Vagina (tissue), 2 donors: ENCODE measurements around the gene CD81. TPM values are rescaled to one million over a fixed set of nuclear protein-coding genes. Genes with fewer than 3 reads are reported as not detected.

Experiments
- DNase-seq, 2 donors: peaks; one replicate each; pipeline ENCODE4 v3.0.0-alpha.2; 2017; ENCODE audit errors: extremely low spot score in 2 of 2
- H3K27ac ChIP-seq: fragments of 200-600 bp; sonication (generic); one replicate; pipeline ENCODE4 v1.5.1; 2019
- H3K27me3 ChIP-seq: fragments of 200-600 bp; sonication (generic); one replicate; pipeline ENCODE4 v1.5.1; 2019
- H3K36me3 ChIP-seq, 2 donors: fragments of 200-600 bp; sonication (generic); one replicate each; pipeline ENCODE4 v1.5.1; 2017 to 2019
- H3K4me1 ChIP-seq: fragments of 200-600 bp; sonication (generic); one replicate; pipeline ENCODE4 v1.5.1; 2019
- H3K4me3 ChIP-seq, 2 donors: fragments of 200-600 bp; sonication (generic); 1 replicate in 1 of 2; 2 replicates in 1 of 2; pipeline ENCODE4 v1.5.1; 2016 to 2019
- H3K9me3 ChIP-seq: fragments of 200-600 bp; sonication (generic); one replicate; pipeline ENCODE4 v1.5.1; 2019
- POLR2A ChIP-seq, 2 donors: fragments of 450-650 bp; IDR thresholded peaks; one replicate each; pipeline ENCODE4 v1.6.1; 2017; ENCODE audit warnings: antibody characterized with exemption in 2 of 2, mild to moderate bottlenecking in 2 of 2, moderate library complexity in 2 of 2
- POLR2AphosphoS5 ChIP-seq, 2 donors: sonication (generic); formaldehyde crosslinking; IDR thresholded peaks; one replicate each; pipeline ENCODE4 v1.9.0; 2017; ENCODE audit warnings: antibody characterized with exemption in 2 of 2, mild to moderate bottlenecking in 2 of 2, low read depth in 1 of 2; ENCODE audit not compliant: insufficient read depth in 1 of 2
- intact Hi-C: fragments of 100-400 bp; cut with DNase I; formaldehyde crosslinking; loops from one replicate; pipeline ENCODE4 v1.15.1; 2023
- total RNA-seq: library from RNA; depleted of rRNA; stranded (reverse); fragments of >200 nt; gene quantifications from one replicate; pipeline ENCODE4 v1.2.3, GENCODE V29; 2016
- TF ChIP-seq, protein P1 (sequence below), 3 experiments: fragments of 450-650 bp in 2 of 3; fragments of 200-600 bp in 1 of 3; sonication (generic) in 1 of 3; IDR thresholded peaks; one replicate each; pipeline ENCODE4 v1.5.1; 2017 to 2019; ENCODE audit warnings: antibody characterized with exemption in 3 of 3, mild to moderate bottlenecking in 2 of 3, moderate library complexity in 2 of 3

The CD81 gene
- total RNA-seq, 1 donor from 2014 or later, result 526 TPM

DNA sequence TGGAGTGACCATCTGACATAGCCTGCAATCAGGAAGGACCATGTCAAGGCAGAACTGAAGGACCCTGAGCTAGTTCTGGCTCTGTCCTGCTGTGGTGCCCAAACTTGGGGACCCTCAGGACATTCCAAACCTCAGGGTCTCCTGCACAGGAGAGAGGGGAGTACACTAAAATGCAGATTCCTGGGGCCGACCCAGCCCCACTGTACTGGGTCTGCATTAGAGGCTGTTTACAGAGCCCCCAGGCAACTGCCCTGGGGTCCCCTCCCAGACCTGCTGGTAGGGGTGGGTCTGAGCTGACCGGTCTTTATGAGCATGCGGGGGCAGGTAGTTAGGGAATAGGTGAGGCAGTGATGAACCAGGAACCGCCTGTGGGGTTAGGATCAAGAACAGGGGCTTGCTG lies 60.4 kb downstream of the CD81 start:
- Histone ChIP-seq H3K36me3 (no peaks in the 10 kb centered on the region), H3K27me3 (no peaks in the 10 kb centered on the region), H3K4me1 (no peaks in the 10 kb centered on the region), H3K9me3 (no peaks in the 10 kb centered on the region), H3K4me3 (no peak overlapping the region), H3K27ac (no peak overlapping the region)
- no peak for DNase-seq
- TF ChIP-seq, protein P1, sequence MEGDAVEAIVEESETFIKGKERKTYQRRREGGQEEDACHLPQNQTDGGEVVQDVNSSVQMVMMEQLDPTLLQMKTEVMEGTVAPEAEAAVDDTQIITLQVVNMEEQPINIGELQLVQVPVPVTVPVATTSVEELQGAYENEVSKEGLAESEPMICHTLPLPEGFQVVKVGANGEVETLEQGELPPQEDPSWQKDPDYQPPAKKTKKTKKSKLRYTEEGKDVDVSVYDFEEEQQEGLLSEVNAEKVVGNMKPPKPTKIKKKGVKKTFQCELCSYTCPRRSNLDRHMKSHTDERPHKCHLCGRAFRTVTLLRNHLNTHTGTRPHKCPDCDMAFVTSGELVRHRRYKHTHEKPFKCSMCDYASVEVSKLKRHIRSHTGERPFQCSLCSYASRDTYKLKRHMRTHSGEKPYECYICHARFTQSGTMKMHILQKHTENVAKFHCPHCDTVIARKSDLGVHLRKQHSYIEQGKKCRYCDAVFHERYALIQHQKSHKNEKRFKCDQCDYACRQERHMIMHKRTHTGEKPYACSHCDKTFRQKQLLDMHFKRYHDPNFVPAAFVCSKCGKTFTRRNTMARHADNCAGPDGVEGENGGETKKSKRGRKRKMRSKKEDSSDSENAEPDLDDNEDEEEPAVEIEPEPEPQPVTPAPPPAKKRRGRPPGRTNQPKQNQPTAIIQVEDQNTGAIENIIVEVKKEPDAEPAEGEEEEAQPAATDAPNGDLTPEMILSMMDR (IDR thresholded peaks at IDR 0.05), result no peak
- TF ChIP-seq POLR2A (IDR thresholded peaks at IDR 0.05), result no peak
- no peak for TF ChIP-seq POLR2AphosphoS5 (IDR thresholded peaks at IDR 0.05; ENCODE audit: insufficient read depth in 1 of 2, low read depth in 1 of 2)
- intact Hi-C loops, result no loop called here

DNA sequence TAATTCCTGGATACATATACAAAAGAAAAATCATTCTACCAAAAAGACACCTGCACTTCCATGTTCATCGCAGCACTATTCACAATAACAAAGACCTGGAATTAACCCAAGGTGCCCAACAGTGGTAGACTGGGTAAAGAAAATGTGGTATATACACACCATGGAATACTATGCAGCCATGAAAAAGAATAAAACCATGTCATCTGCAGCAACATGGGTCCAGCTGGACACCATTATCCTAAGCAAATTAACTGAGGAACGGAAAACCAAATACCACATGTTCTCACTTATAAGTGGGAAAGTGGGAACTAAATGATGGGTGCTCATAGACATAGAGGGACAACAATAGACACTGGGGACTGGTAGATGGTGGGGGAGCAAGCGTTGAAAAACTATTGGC lies 62.7 kb downstream of the CD81 start:
- H3K4me3 ChIP-seq, result no peak overlapping the region
- intact Hi-C loops, result no loop called here
- peaks cover 6% of the 10 kb centered on the region for H3K4me1 ChIP-seq
- no peak overlapping the region for H3K27ac ChIP-seq
- H3K27me3 ChIP-seq, result no peaks in the 10 kb centered on the region
- no peaks in the 10 kb centered on the region for H3K9me3 ChIP-seq
- no peaks in the 10 kb centered on the region for H3K36me3 ChIP-seq
- no peak for TF ChIP-seq POLR2A (IDR thresholded peaks at IDR 0.05)
- TF ChIP-seq, protein P1 (IDR thresholded peaks at IDR 0.05), result no peak
- no peak for TF ChIP-seq POLR2AphosphoS5 (IDR thresholded peaks at IDR 0.05; ENCODE audit: insufficient read depth in 1 of 2, low read depth in 1 of 2)
- no peak for DNase-seq

DNA sequence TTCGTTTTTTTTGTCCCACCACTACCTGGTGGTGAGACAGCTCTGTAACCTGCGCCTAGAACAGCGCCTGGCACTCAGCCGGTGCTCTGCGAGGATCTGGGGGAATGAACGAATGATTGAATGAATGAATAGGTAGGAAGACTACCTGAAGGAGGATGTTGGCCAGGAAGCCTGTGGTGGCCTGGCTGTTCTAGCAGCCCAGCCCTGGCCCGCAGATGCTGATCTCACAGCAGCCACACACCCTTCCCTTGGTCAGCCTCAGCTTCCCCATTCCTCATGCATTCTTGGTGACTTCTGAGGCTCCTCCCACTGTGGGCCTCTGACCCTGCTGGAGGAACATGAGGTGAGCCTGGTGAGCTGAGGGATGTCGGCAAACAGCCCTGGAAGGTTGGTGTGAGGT lies 63.5 kb downstream of the CD81 start:
- Histone ChIP-seq H3K4me1 (peaks cover 10% of the 10 kb centered on the region), H3K27me3 (peaks cover 4% of the 10 kb centered on the region), H3K36me3 (no peaks in the 10 kb centered on the region), H3K9me3 (no peaks in the 10 kb centered on the region), H3K27ac (no peak overlapping the region), H3K4me3 (no peak overlapping the region)
- intact Hi-C loops, result no loop called here
- DNase-seq, result no peak
- TF ChIP-seq, protein P1 (IDR thresholded peaks at IDR 0.05), result no peak
- no peak for TF ChIP-seq POLR2A (IDR thresholded peaks at IDR 0.05)
- no peak for TF ChIP-seq POLR2AphosphoS5 (IDR thresholded peaks at IDR 0.05; ENCODE audit: insufficient read depth in 1 of 2, low read depth in 1 of 2)

DNA sequence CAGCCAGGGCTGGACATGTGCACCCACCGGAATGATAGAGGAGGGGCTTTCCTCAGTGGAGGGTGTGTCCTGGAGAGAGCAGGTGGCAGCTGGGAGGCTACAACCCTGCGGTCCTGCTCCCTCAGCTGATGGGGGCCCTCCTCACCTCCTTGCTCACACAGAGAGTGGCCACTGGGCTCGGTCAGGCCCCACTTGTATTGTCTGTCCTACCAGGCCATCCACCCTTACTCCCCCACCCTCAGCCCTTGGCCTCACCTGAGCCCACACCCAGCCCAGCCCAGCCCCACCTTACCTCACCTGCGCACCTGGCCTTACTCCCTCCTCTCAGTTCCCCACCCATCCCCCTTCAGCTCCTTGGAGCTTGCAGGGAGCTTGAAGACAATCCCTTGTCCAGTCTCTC lies 64.1 kb downstream of the CD81 start:
- H3K4me1 ChIP-seq, result peaks cover 15% of the 10 kb centered on the region
- intact Hi-C loops, result no loop called here
- H3K9me3 ChIP-seq, result no peaks in the 10 kb centered on the region
- H3K27ac ChIP-seq, result no peak overlapping the region
- TF ChIP-seq, protein P1 (IDR thresholded peaks at IDR 0.05), result no peak
- TF ChIP-seq POLR2A (IDR thresholded peaks at IDR 0.05), result no peak
- TF ChIP-seq POLR2AphosphoS5 (IDR thresholded peaks at IDR 0.05; ENCODE audit: insufficient read depth in 1 of 2, low read depth in 1 of 2), result no peak
- H3K27me3 ChIP-seq, result peaks cover 8% of the 10 kb centered on the region
- no peak for DNase-seq
- H3K36me3 ChIP-seq, result no peaks in the 10 kb centered on the region
- no peak overlapping the region for H3K4me3 ChIP-seq

DNA sequence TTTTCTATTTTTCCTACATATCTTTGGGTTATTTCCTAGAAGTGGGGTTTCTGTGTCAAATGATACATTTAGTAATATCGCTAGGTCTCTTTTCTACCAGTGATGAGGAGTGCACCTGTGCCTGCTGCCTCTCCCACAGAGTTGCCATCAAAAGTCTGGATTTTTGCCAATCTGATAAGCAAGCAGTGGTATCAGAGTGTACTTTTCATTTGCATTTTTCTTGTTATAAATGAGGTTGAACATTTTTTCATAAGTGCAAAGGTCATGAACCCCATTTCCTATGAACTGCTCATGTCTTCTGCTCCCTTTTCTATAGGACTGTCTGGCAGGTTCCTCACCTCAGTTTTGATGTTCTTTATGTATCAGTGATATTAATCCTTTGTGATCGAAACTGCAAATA lies 65.5 kb downstream of the CD81 start:
- Histone ChIP-seq H3K36me3 (no peaks in the 10 kb centered on the region), H3K27me3 (peaks cover 8% of the 10 kb centered on the region), H3K27ac (no peak overlapping the region), H3K4me1 (peaks cover 17% of the 10 kb centered on the region), H3K4me3 (no peak overlapping the region), H3K9me3 (no peaks in the 10 kb centered on the region)
- no peak for DNase-seq
- intact Hi-C loops, result no loop called here
- no peak for TF ChIP-seq POLR2AphosphoS5 (IDR thresholded peaks at IDR 0.05; ENCODE audit: insufficient read depth in 1 of 2, low read depth in 1 of 2)

DNA sequence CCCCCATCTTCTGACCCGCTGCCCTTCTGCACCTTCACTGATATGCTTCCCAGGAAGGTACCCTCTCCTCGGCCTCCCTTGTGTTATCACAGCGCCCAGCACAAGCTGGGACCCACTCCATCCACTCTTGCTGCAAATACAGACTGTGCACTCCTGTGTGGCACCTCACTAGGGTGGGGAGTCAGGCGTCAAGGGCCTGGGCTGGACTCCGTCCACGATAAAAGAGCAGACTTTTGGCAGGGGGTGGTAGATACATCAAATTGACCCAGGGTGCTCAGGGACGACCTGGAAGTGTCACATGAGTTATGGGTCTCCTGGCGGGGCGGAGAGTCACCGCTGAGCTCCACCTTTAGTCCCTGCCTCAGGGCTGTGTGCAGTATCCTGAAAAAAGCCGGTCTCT lies 66.3 kb downstream of the CD81 start:
- intact Hi-C loops, result no loop called here
- DNase-seq, result no peak
- peaks cover 8% of the 10 kb centered on the region for H3K27me3 ChIP-seq

More for the DNA sequence above, 66.3 kb downstream of the CD81 start:
- Histone ChIP-seq H3K36me3 (no peaks in the 10 kb centered on the region), H3K27ac (no peak overlapping the region), H3K4me1 (peaks cover 17% of the 10 kb centered on the region), H3K9me3 (no peaks in the 10 kb centered on the region), H3K4me3 (no peak overlapping the region)
- TF ChIP-seq POLR2A (IDR thresholded peaks at IDR 0.05), result no peak
- TF ChIP-seq POLR2AphosphoS5 (IDR thresholded peaks at IDR 0.05; ENCODE audit: insufficient read depth in 1 of 2, low read depth in 1 of 2), result no peak
- TF ChIP-seq, protein P1 (IDR thresholded peaks at IDR 0.05), result no peak
